DLD1 (cell line): ENCODE data around the gene TMPRSS3.

Experiments
- in situ Hi-C: cut with HindIII; loops from 2 replicates; pipeline ENCODE4 v1.10.0; 2017; ENCODE audit warnings: low sequenced_read_pairs

The TMPRSS3 gene

DNA sequence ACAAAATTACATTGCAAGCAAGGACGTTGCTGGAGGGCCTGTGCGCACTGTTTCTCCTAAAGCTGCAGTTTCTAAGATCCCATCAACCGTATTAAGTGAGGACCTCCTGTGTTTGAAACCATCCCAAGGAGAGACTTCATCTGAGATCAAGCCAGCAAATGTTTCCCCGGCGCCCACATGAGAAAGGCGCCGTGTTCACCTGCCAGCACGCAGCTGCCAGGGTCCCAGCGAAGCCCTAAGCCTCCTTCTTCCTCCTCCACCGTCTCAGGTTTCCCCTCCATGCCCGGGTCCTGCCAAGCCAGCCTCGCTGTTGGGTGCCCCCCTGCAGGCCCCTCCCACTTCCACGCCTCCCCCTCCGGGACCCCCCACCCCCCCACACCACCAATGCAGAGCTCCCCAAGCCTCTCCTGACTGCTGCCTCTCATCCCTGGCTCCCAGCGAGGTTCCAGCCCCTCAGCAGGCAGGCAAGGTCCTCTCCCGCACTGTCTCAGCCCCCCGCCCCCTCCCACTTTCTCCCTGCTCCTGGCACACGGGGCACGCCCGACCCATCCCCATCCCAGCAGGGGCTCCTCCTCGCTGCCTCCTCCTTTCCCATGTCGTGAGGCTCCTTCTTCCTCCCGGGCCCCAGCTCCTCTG lies 20.9 kb downstream of the TMPRSS3 start:
- in situ Hi-C loops, result no loop called here

DNA sequence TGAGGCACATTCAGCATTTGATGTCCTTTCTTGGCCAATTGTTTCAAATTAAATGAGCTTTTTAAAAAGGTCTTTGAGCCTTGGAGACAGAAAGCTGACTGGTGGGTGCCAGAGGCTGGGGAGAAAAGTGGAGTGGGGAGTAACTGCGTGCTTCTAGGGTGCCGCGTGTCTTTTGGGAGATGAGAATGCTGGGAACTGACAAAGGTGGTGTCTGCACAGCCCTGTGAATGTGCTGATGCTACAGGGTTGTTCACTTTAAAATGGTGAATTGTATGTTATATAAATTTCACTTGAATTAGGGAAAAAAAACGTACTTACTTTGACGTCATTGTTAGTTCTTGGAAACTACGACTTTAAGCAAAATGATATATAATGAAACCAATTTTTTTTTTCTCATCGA lies 21.4 kb downstream of the TMPRSS3 start:
- in situ Hi-C loops, result no loop called here

DNA sequence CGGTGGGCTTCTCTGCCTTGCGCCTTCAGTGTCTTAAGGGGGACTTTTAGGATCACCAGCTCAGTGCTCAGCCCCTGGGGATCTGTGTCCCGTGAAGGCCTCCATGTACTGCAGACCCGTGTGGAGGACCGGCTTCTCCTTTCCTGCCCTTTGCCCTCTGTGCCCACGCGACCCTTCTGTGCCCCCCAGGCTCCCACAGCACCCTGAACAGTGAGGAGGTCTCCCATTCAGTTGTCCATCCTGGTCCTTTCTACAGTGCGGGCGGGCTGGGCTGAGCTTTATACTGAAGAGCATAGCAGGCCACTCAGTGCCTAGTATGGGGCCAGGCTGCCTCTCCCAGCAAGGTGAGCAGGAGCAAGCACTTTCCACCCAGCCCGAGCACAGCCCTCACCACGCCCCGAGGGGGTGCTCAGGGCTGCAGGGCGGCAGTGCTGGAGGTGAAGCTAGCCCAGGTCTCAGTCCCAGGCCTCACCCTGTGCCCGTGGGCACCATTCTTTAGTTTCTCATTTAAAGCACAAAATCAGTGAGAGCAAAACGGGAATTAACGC lies 21.9 kb downstream of the TMPRSS3 start:
- in situ Hi-C loops, result no loop called here

DNA sequence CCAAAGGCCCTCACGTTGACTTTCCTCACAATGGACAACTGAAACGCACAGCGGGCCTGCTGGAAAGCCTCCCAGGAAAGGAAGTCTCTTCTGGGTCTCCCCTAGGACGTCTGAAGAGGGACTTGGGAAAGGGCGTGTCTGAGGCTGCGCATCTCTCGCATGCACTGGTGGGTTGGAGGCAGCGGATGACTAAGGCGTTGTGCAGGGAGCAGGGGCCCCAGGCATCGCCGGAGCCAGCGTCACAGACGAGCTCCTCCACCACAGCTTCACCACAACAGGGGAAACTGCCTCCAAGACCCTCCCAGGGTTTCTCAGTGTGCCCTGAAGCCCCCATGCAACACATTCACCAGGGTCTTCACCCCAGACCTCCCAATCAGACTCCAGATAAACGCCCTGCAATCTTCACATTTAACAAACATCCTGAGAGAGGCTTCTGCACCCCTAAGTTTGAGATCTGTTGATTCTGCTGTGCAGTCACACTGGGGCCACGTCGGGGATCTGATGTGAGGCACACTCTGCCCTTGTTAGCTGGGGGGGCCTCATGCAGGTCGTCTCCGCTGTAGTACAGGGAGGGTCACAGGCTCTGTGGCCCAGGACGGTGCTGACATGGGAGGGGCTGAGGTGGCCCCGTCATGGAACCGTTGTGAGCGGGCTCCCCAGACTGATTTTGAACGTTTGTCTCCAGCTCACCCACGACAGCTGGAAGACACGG lies 22.5 kb downstream of the TMPRSS3 start:
- in situ Hi-C loops, result no loop called here

DNA sequence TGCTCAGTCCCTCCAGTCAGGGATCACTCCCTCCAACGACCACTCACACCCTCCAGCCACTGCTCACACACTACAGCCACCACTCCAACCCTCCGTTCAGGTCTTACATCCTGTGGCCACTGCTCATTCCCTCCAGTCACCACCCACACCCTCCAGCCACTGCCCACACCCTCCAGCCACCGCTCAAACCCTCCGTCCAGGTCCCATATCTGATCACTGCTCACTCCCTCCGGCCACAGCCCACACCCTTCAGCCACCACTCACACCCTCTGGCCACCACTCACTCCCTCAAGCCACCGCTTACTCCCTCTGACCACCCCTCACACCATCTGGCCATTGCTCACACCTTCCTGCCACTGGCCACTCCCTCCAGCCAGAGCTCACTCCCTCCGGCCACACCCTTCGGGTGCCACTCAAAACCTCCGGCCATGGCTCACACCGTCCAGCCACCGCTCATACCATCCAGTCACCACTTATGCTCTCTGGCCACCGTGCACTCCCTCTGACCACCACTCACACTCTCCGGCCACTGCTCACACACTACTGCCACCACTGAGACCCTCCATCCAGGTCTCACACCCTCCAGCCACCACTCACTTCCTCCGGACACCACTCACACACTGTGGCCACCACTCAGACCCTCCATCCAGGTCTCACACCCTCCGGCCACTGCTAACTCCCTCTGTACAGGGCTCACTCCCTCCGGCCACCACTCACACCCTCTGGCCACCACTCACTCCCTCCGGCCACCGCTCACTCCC lies 24.8 kb downstream of the TMPRSS3 start:
- in situ Hi-C loops, result no loop called here

DNA sequence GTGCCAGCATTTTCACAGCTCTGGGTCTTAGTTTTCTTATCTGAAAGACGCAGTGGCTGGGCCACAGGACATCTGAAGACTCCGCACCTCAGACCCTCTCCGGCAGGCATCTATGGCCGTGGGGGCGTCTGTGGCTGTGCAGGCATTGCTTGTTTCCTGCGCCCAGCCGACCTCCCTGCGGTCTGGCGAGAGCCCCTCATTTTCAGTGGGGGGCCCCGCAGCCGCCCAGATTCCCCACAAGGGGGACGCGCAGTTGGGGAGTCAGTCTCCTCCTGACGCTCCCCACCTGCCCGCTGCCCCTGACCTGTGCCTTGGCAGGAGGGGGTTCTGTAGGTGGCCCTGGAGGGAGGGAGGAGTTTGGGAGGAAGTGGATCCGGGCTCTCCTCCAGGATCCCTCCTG lies 26.0 kb downstream of the TMPRSS3 start:
- in situ Hi-C loops, result no loop called here

DNA sequence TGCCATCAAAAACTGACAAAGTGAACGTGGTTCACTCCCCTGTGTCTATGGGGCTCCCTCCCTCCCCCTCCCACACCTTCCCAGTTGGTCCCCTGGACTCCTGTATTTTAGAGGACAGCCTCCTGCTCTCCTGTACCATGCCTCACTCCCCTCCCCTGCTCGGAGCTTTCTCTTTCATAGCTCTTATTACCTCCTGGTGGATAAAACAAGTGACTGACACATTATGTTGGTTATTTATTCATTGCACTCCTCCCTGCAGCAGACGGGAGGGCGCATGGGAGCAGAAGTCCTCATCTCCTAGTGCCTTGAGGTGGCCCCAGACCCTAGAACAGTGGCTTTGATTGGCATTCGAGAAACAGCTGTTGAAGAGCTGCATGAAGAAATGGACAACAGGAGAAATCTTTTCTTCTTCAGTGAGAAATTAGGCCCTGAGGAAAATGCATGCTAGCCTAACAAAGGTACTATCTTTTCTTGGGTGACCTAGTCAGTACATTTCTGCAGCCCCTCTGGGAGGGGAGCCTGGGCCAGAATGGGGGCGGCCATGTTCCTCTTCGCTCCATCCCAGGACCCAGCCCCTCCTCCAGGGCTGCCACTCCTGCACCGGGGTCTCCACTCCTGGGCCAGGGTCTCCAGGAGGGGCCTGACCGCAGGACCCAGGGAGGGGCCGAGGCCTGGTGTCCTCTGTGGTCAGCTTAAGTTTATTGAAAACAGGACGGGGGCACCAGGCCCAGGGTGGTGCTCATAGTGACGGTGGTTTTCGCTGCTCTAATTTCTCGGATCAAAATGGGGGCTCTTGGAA lies 28.3 kb downstream of the TMPRSS3 start:
- in situ Hi-C loops, result no loop called here

DNA sequence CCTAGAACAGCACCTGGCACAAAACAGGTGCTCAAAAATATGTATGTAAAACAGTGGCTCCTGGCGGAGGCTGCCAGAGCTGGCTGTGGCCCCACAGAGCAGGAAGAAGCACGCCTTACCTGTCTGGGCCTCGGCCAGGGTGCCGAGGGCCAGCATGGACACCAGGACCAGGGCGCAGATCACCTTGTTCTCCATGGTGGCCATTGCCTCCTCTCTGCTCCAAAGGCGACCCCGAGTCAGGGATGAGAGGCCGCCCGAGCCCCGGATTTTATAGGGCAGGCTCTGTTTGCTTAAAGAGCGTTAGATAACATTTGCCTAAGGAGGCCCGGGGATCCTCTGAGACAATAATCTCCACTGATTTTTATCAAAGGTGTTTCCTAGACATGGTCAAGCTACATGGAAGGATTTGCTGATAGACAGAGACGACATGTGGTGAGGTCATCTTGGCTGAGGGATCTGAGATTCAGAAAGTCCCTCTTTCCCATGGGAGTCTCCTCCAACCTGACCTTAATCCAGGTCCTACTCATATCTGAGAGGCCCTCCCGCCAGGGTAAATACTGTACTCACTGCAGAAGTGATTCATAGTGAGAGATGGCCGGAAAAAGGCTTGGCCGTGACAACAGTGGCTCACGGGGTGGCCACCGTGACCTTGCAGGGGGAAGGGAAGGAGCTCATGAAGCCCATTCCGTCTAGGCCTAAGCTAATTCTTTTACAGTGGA lies 29.4 kb downstream of the TMPRSS3 start, which contains the start of gene TFF1:
TFF1 (minus strand) TSS at position 244 of the 719 bp plus-strand sequence; CDS start at position 204, 40 bp downstream.
- in situ Hi-C loops, result no loop called here

DNA sequence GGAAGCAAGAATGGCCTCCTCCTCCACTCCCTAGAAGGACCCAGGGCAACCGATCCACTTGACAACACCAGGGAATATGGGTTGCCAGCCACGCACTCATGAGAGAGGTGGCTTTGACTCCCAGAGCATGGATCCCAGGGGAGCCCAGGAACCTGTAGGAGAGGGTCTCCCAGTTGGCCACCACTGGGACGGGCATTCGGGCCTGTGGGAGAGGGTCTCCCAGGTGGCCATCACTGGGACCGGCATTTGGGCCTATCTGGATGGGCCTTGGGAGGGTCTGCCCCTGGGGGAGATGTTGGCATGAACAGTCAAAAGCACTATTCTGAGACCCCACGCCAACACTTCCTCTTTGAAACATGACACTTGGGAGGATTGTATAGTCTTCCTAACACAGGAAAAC lies 30.1 kb downstream of the TMPRSS3 start:
- in situ Hi-C loops, result no loop called here

DNA sequence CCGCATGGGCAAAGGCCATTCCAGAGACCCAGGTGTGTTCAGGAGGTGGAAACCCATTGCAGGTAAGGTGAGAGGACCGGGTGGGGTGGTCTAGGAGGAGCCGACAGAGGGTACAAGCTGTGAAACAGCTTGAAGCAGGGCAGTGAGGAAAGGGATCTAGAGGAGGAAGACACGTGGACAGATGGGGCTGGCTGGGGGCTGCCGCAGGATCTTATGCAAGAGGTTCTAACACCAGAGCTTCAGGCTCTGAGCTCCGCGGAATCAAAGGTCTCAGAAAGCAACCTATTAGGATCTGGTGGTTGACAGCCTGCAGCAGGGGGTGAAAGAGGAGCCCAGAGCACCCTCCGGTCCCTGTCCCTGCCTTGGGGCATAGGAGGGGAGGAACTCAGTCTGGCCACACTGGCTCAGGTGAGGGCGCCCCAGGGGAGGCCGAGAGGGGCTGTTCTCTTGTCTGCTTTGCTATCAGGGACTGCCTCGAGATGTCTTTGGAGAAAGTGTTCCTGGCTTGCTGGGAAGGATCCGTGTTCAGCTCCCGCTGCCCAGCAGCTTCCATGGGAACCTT lies 31.5 kb downstream of the TMPRSS3 start:
- in situ Hi-C loops, result no loop called here

DNA sequence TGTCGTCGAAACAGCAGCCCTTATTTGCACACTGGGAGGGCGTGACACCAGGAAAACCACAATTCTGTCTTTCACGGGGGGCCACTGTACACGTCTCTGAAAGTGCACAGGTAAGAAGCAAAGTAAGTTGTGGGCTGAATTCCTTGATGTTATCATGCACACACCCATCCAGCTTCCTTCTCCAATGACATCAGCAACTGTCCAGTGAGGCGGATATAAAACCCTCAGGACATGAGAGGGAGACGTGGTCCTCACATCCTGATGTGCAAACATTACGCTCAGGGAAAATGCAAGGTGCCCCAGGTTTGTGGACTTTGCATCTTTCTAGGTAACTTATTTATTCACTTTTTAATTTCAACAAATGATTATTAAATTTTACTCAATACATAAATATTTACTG lies 32.5 kb downstream of the TMPRSS3 start:
- in situ Hi-C loops, result no loop called here

DNA sequence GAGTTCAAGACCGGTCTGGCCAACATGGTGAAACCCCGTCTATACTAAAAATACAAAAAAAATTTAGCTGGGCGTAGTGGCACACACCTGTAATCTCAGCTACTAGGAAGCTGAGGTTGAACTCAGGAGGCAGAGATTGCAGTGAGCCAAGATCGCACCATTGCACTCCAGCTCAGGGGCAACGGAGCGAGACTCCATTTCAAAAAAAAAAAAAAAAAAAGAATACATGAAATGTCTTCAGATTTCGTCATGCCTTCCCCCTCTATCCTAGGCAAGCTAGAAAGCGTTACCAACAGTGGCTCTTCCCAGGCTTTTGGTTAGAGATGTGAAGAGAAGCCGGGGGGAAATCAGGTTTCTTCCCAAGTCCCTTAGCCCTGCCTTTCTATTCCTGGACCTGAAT lies 33.2 kb downstream of the TMPRSS3 start:
- in situ Hi-C loops, result no loop called here

DNA sequence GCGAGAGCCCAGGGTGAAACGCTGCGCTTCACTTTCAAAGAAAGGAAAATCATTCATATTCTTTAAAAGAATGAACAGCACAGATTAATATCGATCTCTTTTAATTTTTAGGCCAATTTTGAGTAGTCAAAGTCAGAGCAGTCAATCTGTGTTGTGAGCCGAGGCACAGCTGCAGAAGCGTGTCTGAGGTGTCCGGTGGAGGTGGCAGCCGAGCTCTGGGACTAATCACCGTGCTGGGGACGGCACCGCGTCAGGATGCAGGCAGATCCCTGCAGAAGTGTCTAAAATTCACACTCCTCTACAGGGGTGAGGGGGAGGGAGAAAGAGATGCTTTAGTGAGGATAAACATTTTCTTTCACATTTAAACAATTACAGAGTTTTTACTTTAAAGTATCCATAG lies 33.7 kb downstream of the TMPRSS3 start:
- in situ Hi-C loops, result no loop called here

DNA sequence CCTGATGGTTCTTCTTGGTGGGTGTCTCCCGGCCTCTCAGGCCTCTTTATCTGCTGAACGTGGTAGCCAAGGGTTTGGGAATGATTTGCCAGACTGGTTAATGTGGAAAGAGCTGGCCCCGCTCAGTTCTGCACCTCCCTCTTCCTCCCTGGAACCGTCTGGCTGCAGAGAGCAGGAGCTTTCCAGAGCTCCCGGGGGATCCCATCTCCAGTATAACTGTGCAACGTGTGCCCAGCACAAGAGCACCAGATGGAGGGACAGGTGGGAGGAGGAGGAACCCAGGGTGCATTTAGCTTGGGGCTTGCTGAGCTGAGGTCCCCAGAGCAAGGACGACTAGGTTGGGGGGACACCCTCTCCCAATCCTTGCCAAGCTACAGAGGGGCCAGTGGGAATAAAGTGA lies 34.6 kb downstream of the TMPRSS3 start:
- in situ Hi-C loops, result no loop called here

DNA sequence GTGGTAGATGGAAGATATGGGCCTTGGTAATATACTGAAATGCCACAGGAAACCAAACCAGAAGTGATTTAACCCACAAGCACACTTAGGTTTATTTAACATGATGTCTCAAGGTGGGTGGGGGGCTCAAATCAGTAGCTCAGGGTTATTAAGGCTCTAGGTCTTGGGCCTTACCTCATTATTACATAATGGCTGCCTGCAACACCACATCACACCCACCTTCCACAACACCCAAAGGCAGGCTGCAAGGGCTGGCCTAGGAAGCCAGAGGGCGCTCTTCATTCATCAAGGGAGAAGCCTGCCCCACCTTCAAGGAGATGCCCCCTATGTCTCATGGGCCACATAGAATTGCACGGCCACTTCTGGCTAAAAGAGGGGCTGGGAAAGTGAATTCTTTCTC lies 35.5 kb downstream of the TMPRSS3 start:
- in situ Hi-C loops, result no loop called here

DNA sequence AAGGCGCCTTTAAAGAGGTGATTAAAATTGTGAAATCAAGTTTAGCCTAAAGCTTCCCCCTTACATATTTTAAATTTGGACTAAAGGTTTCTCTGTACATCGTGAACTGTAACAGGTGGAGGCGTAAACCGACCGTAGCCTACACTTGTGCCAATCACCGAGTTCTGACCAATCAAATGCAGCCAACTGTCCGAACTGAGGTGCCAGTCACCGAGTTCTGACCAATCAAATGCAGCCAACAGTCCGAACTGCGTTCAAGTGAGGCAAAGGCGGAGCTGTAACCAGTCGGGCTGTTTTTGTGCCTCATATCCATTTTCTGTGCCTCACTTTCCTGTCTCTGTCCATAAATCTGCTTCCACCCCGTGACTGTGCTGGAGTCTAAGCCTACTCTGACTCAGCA lies 36.9 kb downstream of the TMPRSS3 start:
- in situ Hi-C loops, result no loop called here

DNA sequence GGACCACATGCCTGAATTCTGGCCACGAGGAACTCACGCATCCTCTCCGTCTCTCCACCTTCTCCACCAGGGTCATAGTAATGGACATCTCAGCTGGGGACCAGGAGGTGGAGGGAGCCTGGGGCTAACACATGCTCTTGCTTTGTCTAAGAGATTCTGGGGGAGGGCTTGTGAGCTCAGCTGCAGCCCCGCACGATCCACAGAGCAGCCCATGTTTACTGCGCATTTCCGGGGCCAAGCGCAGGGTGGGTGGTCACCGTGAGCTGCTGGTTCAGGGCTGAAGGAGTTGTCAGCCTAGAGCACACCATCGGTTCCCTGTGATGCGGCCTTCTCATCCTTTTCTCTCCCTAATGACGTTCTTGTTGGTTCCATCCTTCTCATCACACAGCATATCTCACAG lies 37.6 kb downstream of the TMPRSS3 start:
- in situ Hi-C loops, result no loop called here

DNA sequence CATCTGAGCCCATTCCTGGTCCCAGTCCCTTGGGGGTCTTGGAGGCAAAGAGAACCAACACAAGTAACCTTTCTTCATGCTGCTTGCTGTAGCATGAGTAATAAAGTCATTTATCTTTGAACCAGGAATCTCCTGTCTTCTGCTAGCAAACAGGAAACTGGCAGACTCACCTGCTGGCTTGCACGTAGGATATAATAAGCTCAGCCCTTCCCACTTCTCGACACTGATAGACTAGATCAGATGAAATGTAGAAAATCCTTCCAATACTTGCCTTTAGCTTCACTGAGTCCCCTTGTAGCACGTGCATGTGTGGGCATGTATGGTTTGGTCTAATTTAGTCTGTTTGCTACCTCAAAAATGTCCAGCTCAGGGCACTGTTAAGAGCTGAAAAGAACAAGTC lies 38.5 kb downstream of the TMPRSS3 start:
- in situ Hi-C loops, result no loop called here

DNA sequence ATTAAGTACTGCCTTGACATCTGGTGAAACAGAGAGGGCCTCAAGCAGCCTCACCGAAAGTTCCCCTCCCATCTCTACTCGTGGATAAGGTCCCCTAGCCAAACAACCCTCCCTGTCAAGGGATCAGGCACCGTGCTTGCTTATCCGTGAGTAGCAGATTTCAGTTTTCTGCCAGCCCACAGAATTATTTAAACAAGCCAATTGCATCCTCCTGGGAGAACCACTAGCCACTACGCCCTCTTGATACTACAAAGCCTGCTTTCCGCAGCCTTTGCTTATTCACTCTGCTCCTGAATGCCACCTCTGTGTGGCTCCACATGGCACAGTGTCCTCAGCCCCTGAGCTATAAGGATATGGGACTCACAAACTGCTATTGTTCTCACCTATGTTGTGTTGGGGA lies 39.2 kb downstream of the TMPRSS3 start:
- in situ Hi-C loops, result no loop called here

DNA sequence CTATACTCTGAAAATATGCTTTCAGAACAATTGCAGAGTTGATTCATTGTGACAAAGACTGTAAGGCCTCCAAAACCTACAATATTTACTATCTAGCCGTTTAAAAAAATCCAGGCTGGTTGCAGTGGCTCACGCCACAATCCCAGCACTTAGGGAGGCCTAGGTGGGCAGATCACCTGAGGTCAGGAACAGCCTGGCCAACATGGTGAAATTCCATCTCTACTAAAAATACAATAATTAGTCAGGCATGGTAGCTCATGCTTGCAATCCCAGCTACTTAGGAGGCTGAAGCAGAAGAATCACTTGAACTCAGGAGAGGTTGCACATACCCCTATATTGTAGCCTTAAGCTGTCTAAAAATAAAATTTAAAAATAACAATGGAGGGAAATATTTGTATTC lies 39.8 kb downstream of the TMPRSS3 start:
- in situ Hi-C loops, result no loop called here
